ENCODE results near the gene COX6B2. TPM values are rescaled to one million over a fixed set of nuclear protein-coding genes. Genes with fewer than 3 reads are reported as not detected.

Gene COX6B2
- polyA plus RNA-seq, 3 donors: 0.36 TPM; not detected in 2

GRCh38 chr19:55341595-55342531, 12.7 kb downstream of the COX6B2 start:
- no peak for TF ChIP-seq CTCF (IDR thresholded peaks at IDR 0.05)
- H3K4me3 ChIP-seq (replicated peaks in 1 of 3; ENCODE audit: low read depth in 2 of 3, low read length in 3 of 3): peak overlapping the region in 1 of 3 experiments; percentile 83
- Mint-ChIP-seq H3K4me3 (peak overlapping the region; percentile 62 to 63), H3K27ac (peak overlapping the region in 2 of 7 donors; percentile 69 to 82), H3K27me3 (ENCODE audit: low read depth in 3 of 3) (peaks cover 0 to 3% (median 2%) of the 10 kb centered on the region in 3 donors), H3K9me3 (no peaks in the 10 kb centered on the region), H3K4me1 (peaks cover 27% of the 10 kb centered on the region), H3K36me3 (peaks cover 17 to 29% of the 10 kb centered on the region in 2 donors)
- intact Hi-C loops (cut with micrococcal nuclease): loop anchor here in 1 of 2 donors (5.0 kb wide), 1 partner anchor 40 kb away; the partner anchor contains the start of gene TMEM238
- H3K9ac ChIP-seq (ENCODE audit: insufficient read depth, low read length, poor library complexity, severe bottlenecking): no peak overlapping the region
- no peak for DNase-seq
- 95% methylated on average over 46 of the region's 50 CpGs for WGBS (ENCODE audit: insufficient coverage)
- H3K4me1 ChIP-seq (ENCODE audit: control insufficient read depth in 1 of 2, insufficient read depth in 2 of 2, low read length in 2 of 2): peaks cover 31 to 39% of the 10 kb centered on the region in 2 donors
- peaks cover 9 to 15% of the 10 kb centered on the region in 2 donors for H3K36me3 ChIP-seq (replicated peaks in 1 of 2; ENCODE audit: control insufficient read depth in 1 of 2, insufficient read depth in 2 of 2, low read length in 2 of 2)
- no peaks in the 10 kb centered on the region for H3K9me3 ChIP-seq (replicated peaks in 1 of 2; ENCODE audit: control insufficient read depth in 1 of 2, insufficient read depth in 1 of 2, low read length in 2 of 2)
- no peak overlapping the region for H2AFZ ChIP-seq (ENCODE audit: insufficient read depth, low read depth, low read length, poor library complexity, severe bottlenecking)
- no peak overlapping the region for H3K27ac ChIP-seq (ENCODE audit: low read depth in 1 of 2, low read length in 2 of 2)
- H4K20me1 ChIP-seq (ENCODE audit: insufficient read depth, low read length): peaks cover 7% of the 10 kb centered on the region
- no peaks in the 10 kb centered on the region for H3K27me3 ChIP-seq (ENCODE audit: control insufficient read depth in 2 of 2, insufficient read depth in 2 of 2, low read length in 2 of 2)
- H3K4me2 ChIP-seq (replicated peaks; ENCODE audit: extremely low read depth, low read length, poor library complexity, severe bottlenecking): peak overlapping the region; percentile 94
- H3K79me2 ChIP-seq (ENCODE audit: insufficient read depth, low read length): peaks cover 12% of the 10 kb centered on the region

DNA sequence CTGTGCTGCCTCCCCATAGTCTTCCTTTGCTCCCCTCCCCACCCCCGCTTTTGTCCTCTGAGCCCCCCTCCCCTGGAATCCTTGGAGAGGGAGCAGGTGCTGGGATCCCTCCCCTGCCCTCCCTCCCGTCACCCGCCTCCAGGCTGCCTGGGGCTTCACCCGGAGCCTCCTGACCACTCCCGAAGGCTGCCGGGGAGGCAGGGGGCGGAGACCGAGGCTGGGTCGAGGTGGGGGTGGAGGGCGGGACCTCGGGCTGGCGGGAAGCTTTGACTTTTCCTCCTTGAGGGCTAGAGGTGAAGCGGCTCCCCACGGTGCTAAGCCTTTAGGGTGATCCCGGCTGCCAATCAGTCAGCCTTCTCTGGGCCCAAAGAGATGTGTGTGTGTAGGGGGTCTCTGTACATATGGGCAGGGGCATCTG, 13.3 kb downstream of the COX6B2 start:
- no peaks in the 10 kb centered on the region for H3K9me3 Mint-ChIP-seq
- peak overlapping the region; percentile 62 for H2AFZ ChIP-seq (ENCODE audit: insufficient read depth, low read depth, low read length, poor library complexity, severe bottlenecking)
- 0% methylated on average over 8 of the region's 15 CpGs for WGBS (ENCODE audit: insufficient coverage)
- no peaks in the 10 kb centered on the region for H3K9me3 ChIP-seq (replicated peaks in 1 of 2; ENCODE audit: control insufficient read depth in 1 of 2, insufficient read depth in 1 of 2, low read length in 2 of 2)
- no peak for TF ChIP-seq CTCF (IDR thresholded peaks at IDR 0.05)
- H3K27ac Mint-ChIP-seq: peak overlapping the region in 5 of 7 donors; percentile 69 to 97 (median 95)
- H3K36me3 ChIP-seq (replicated peaks in 1 of 2; ENCODE audit: control insufficient read depth in 1 of 2, insufficient read depth in 2 of 2, low read length in 2 of 2): peaks cover 9 to 15% of the 10 kb centered on the region in 2 donors
- intact Hi-C loops (cut with micrococcal nuclease): loop anchor here in 1 of 2 donors (5.0 kb wide), 1 partner anchor 41 kb away; the partner anchor contains the start of gene TMEM238
- peak overlapping the region in 2 of 3 experiments; percentile 69 to 83 for H3K4me3 ChIP-seq (replicated peaks in 1 of 3; ENCODE audit: low read depth in 2 of 3, low read length in 3 of 3)
- peak overlapping the region; percentile 94 for H3K4me2 ChIP-seq (replicated peaks; ENCODE audit: extremely low read depth, low read length, poor library complexity, severe bottlenecking)
- H3K27me3 Mint-ChIP-seq (ENCODE audit: low read depth in 3 of 3): peaks cover 0 to 3% (median 2%) of the 10 kb centered on the region in 3 donors
- H3K4me3 Mint-ChIP-seq: peak overlapping the region; percentile 80 to 89
- H3K4me1 Mint-ChIP-seq: peaks cover 27% of the 10 kb centered on the region
- peaks cover 7% of the 10 kb centered on the region for H4K20me1 ChIP-seq (ENCODE audit: insufficient read depth, low read length)
- peaks cover 12% of the 10 kb centered on the region for H3K79me2 ChIP-seq (ENCODE audit: insufficient read depth, low read length)
- H3K27me3 ChIP-seq (ENCODE audit: control insufficient read depth in 2 of 2, insufficient read depth in 2 of 2, low read length in 2 of 2): no peaks in the 10 kb centered on the region
- DNase-seq: peak in 1 of 3 donors; percentile 20
- peak overlapping the region; percentile 72 for H3K9ac ChIP-seq (ENCODE audit: insufficient read depth, low read length, poor library complexity, severe bottlenecking)
- peaks cover 16 to 29% of the 10 kb centered on the region in 2 donors for H3K36me3 Mint-ChIP-seq
- peaks cover 31 to 39% of the 10 kb centered on the region in 2 donors for H3K4me1 ChIP-seq (ENCODE audit: control insufficient read depth in 1 of 2, insufficient read depth in 2 of 2, low read length in 2 of 2)
- H3K27ac ChIP-seq (ENCODE audit: low read depth in 1 of 2, low read length in 2 of 2): peak overlapping the region in 1 of 2 donors; percentile 83
